GM21367 (cell line): ENCODE data around the gene P3R3URF.
"Not testable (repeated sequence)": the region's sequence is repeated elsewhere in the genome, so short reads cannot be mapped to it uniquely, and the experiment has no call there.

Source experiments
- ATAC-seq: cut with Tn5 transposase; IDR thresholded peaks from one replicate; pipeline ENCODE4 v1.9.1; 2021; ENCODE audit not compliant: unreplicated experiment

P3R3URF gene

DNA sequence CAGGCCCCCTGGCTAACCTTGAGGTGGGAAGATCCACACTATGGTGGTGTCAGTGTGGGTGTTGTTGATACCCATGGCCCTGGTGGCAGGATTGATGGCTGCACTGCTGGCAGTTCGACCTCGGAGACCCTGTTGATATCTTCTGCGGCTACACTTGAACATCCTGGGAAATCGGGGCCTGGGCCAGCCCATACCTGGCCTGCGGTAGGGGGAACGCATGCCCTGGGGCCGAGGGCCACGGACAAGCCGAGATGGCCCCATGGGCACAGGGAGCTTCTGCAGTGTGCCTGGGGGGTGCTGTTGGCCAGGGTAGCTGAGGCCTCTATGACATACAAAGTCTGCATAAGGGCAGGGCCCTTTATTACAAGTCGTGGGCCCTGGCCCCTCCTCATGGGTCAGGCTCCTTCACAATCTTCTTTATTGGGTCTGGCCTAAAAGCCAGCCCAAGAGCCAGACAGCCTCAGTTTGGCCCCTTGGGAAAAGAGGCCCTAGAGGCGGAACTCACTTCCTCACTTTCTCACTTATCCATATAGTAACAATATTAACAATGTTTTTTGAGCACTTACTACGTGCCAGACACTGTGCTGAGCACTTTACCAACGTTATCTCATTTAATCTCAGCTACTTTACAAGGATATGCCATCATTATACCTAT, at the start of gene P3R3URF:
TSS of gene P3R3URF (minus strand) at position 278 of the 655 bp plus-strand sequence. CDS start at position 261, 17 bp downstream.
- ATAC-seq: no peak

DNA sequence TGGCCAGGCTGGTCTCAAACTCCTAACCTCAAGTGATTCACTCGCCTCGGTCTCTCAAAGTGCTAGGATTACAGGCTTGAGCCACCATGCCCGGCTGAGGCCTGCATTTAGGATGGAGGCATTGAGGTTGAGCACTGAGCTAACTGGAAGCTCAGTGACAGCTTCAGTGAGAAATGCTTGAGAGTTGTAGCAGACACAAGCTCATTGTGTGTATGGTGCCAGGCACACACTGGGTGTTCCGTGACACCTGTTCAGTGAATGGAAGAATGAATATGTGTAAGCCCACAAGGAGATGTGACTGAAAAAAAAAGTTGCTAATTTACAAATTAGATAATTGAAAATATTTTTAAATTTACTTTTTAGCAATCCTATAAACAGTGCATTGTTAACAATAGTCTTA, 48.7 kb upstream of the P3R3URF start:
- no peak for ATAC-seq

DNA sequence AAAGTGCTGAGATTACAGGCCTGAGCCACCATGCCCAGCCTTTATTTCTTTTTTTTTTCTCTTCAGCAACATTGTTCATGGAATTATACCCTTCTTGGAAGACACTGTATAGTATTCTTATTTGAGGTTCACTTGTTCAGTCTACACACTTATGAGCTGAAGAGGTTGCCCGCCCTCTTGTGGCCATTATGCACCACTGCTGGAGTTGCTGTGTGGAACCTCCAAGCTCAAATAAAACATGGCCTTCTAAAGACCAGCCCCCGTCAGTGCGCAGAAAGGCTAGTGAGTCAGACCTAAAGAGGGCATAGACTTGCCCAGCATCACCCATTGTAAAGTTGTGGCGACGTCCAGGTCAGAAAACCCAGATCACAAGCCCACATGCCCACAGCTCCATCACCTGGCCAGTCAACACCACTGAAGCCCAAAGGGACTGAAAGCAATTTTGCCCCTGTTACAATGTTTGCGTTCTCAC, 47.2 kb upstream of the P3R3URF start:
- ATAC-seq: no peak

DNA sequence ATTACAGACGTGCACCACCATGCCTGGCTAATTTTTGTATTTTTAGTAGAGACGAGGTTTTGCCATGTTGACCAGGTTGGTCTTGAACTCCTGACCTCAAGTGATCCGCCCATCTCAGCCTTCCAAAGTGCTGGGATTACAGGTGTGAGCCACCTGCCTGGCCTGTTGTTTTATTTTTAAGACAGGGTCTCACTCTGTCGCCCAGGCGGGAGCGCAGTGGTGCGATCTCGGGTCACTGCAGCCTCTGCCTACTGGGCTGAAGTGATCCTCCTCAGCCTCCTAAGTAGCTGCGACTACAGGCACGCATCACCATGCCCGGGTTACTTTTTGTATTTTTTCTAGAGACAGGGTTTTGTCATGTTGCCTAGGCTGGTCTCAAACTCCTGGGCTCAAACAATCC, 46.8 kb upstream of the P3R3URF start:
- not testable (repeated sequence) for ATAC-seq

DNA sequence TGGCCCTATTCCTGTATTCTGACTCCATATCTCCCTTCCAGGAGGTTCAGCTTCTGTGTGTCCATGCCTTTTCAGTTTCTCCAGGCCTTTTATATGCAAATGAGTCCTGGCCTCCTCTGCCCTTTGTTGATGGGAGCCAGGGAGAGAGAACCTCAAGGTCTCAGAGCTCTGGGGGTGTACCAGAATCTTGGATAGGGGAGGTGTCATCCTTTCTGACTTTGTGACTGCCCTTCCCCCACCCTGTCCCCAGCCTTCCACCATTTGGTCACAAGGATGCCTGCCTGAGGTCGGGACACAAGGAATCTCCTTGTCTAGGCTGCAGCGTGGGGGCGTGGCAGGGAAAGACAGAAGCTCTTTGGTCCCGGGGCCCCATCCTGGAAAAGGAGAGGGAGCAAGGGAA, 45.5 kb upstream of the P3R3URF start:
- no peak for ATAC-seq

DNA sequence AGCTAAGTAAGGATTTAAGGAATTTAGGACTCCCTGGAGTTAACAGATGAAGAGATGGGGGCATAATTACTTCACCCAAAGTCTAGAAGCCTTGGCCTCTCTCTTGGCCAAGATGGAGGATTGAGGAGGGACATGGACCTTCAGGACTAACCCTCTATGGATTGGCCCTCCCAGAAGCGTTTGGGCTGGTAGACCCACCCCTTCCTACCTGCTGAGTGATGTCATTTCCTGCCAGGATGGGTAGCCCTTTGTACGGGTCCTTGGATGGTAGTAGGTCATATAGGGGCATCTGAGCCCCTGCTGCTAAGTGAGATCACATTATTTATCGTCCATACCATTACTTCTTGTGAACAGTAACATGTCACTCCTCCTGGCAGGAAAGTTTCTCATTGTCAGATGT, 44.5 kb upstream of the P3R3URF start:
- ATAC-seq: no peak

DNA sequence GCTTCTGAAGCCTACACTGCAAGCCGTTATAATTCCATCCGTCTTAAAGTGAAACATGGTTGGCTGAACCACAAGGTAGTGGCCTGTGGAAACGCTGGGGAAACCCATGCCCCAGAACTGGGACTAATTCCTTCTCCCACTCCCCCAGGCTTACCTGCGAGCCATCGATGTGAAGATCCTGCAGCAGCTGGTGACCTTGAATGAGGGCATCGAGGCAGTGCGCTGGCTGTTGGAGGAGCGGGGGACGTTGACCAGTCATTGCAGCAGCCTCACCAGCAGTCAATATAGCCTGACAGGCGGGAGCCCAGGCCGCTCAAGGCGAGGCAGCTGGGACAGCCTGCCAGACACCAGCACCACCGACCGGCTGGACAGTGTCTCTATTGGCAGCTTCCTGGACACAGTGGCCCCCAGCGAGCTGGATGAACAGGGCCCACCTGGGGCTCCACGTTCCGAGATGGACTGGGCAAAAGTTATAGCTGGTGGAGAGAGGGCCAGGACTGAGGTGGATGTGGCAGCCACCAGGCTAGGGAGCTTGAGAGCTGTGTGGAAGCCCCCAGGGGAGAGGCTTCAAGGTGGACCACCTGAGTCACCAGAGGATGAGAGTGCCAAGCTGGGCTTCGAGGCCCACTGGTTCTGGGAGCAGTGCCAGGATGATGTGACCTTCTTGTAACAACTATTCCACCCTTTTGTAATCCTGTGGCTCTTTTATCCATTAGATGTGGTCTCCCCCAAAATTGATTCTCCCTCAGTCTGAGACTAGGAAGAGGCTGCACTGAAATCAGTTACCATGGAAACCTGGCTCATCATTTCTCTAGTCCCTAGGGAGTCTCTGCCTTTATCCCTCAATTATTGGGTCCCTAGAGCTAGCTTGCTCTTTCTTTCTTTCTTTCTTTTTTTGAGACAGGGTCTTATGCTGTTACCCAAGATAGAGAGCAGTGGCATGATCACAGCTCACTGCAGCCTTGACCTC, 43.5 kb upstream of the P3R3URF start:
- ATAC-seq: no peak

DNA sequence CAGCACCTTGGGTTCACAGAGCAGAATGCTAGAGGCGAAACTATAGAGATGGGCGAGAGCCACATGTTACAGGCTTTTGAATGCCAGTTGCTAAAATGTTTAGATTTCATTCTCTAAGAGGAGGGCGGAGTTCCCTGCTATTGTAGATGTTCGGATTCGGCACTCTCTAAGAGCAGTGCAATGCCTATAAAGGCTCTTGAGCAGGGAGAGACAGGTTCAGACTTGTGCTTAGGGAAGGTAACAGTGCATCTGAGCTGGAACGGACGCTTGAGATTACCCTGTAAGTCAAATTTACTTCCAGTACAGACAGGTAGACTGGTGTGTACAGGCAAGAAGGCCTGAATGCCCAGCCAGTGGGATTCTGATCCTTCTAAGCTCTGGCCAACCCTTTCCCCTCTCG, 42.2 kb upstream of the P3R3URF start:
- no peak for ATAC-seq

DNA sequence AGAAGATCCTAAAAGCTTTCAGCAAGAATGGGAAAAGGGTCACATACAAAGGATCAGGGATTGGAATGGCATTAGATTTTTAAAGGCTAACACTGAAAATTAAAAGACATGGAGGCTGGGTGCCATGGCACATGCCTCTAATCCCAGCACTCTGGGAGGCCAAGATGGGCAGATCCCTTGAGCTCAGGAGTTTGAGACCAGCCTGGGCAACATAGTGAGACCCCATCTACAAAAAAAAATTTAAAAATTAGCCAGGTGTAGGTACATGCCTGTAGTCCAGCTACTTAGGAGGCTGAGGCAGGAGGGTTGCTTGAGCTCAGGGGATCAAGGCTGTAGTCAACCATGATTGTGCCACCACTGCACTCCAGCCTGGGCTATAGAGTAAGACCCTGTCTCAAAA, 39.2 kb upstream of the P3R3URF start:
- no peak for ATAC-seq

DNA sequence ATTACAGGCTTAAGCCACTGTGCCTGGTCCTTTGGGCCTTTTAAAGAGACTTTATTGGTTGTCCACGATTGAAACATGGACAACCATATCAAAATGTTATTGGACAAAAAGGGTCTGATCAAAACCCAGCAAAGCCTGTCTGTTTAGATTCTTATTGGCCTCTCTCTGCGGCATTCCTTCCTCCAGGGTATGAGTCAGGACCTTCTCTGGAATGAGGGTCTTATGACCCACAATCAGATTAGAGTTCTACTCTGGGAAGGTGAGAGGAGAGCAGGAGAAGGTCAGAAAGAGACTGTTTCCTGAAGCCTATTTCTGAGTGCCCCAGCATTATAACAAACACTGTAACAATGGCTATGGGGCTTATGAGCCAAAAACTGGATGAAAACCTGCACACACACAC, 34.8 kb upstream of the P3R3URF start:
- no peak for ATAC-seq

DNA sequence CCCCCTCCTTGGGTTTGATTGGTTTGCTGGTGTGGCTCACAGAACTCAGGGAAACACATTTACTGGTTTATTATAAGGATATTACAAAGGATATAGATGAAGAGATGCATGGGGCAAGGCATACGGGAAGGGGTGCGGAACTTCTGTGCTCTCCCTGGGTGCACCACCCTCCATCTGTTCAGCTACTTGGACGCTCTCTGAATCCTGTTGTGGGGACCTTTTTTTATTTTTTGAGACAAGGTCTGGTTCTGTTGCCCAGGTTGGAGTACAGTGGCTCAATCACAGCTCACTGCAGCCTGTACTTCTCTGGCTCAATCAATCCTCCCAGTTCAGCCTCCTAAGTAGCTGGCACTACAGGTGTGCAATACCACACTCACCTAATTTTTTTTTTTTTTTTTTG, 34.3 kb upstream of the P3R3URF start:
- ATAC-seq: no peak

DNA sequence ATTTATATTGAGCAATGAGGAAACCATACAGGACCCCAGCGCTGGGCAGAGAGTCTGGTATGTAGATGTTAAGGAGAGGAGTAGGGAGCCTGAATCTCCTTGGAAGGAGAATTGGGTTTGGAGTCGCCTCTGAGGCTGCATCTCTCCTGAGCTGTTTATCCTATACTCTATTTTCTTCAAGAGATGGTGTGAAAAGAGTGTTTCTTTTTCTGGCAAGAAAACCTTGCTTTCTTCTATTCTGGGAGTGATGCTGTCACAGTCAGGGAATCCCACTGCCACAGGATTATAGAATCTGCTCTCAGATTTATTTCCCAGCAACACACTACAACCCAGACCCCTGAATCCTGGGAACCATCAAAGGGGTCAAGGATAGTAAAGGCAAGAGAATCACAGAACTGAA, 30.1 kb upstream of the P3R3URF start:
- ATAC-seq: no peak

DNA sequence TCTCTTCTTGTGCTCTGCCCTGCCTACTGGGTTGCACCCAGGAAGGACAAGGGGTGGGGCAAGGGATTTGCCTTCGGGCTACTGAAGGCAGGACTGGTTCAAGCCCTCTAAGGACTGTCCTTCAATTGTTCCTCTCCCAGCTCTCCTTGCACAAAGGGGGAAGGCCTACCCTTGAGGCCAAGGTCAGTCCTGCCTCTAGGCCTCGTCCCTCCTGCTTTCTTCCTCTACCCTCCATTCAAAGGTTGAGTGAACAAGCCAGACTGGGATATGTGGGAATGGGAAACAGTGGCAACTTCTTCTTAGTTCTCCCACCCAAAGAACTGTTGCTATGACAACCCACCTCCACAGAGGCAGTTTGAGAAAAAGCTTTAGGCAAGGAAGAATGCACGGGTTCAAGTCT, 29.5 kb upstream of the P3R3URF start:
- ATAC-seq: no peak

DNA sequence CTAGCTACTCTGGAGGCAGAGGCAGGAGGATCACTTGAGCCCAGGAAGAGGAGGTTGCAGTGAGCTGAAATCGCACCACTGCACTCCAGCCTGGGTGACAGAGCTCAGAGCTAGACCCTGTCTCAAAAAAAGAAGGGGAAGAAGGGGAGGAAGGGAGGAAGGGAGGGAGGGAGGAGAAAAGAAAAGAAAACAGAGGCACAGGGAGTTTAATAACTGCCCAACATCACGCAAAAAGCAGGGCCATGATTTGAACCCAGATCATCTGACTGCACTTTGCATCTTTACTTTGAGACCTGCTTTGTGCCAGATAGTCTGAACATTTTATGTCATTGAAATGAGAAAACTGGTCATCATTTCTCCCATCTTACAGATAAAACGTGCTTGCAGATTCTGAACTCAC, 28.9 kb upstream of the P3R3URF start:
- ATAC-seq: no peak

DNA sequence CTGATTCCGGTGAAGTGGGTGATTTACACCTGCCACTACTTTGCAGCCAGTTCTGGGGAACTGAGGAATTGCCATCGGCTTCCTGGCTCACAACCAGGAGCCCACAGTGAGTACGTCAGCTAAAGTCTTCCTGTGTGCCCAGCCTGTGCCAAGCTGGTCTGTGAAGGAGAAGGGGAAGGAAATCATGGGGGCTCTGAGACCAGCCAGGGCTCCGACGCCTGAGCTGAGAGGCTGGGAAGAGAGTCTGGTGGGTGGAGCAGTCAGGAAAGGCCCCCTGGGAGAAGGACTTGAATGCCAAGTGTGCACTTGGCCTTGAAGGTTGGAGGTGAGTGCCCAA, 28.1 kb upstream of the P3R3URF start:
- ATAC-seq: no peak

DNA sequence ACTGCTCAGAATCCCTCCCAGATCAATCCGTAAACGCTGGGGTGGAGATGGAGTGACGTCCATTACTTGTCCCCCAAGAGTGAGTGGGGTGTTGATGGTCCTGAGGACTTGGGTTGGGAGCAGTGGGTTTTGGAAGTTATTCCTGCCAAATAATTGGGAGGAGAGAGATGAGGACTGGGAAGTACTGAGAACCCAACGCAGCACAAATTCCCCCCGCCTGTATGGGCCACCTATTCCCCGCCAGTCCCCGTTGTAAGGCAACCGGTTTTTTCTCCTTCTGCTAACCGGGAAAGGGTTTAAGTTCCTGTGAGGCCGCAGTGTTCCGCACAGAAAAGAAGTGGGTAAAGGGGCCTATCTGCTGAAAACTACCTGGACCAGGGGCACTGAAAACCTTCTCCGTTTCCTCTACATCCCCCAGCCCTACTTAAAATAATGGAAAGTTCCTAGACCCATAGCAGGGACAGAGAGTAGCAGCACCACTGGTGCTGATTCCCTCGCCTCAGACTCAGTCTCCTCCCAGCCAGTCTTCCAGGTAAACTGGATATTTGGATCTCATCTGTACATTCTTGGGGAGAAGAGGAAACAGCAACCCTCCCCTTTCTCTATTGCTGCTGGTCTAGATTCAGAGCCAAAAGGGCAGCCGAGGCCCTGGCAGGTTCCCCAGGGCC, 27.6 kb upstream of the P3R3URF start:
- no peak for ATAC-seq

DNA sequence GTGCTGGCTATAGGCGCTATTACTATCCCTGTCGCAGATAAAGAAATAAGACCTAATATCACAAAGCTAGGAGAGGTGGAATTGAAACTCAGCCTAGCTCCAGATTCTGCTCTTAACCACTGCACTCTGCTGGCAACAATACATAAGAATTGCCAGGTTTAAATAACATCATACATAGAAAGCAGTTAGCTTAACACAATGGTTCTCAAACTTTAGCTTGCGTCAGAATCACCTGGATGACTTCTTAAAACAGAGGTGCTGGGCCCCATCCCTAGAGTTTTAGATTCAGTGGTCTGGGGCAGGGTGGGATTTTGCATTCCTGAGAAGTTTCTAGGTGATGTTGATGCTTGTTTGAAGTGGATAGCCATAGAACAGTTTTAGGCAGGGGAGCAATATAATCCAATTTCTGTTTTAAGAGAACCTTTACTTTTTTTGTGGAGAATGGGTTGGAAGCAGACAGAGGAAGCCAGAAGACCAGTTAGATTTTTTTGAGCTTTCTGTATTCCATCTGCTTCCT, 23.0 kb upstream of the P3R3URF start:
- no peak for ATAC-seq

DNA sequence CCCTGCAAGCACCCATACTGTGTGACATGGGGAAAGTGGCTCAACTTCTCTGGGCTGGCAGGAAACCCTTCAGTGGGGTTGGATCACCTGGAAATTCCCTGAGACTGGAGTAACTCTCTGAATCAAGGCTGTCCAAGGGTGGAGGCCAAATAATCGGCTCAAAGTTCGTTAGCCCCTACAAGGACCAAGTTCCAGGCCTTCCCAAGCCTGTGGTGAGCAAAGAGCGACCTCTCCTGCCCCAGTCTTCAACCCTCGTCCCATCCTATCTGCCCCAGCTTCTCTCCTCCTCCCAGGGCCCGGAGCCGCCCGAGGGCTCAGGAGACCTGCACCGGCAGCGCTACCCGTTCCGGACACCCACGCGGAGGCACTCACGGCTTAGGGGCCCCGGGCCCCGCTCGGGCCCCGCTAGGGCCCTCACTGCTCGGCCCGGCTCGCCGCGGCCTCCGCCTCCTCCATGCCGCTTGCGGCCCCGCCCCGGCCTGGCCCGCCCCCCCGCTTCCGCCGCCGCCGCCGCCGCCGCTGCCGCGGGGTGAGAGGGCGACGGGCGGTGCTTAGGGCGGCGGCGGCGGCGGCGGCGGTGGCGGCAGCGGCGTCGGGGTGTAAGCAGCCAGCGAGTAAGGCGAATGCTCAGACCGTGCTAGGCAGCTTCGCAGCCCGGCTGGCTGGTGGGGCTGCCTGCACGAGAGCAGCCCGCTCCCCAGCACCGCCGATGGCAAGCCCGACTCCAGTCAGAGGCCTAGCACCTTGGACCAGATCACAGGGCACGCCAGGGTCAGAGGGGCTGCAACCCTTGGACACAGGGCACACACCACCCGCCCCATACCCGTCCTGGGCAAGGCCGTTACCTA, 21.9 kb upstream of the P3R3URF start, which contains the start of gene POMGNT1:
TSS of gene POMGNT1 (minus strand) at position 471 of the 848 bp plus-strand sequence. CDS start 613 bp downstream, outside the sequence.
- peak; percentile 73 for ATAC-seq

DNA sequence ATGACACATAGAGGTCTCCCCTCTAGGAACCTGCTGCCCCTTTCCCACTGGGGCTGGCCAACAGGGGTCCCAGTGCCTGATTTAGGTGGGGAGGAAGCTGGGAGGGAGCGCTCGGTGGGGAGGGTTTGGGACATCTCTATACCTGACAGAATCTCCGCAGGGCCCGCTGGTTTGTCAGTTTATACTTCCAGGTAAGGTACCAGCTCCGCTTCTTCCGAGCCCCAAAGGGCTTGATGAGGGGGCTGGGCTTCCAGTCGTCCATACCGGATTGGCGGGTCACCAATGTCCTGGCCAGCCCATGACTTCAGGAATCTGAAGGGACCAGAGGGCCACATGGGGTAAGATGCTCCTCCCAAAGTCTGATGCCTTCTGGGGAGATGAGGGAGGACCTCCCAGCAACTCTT, 21.3 kb upstream of the P3R3URF start:
- ATAC-seq: no peak

DNA sequence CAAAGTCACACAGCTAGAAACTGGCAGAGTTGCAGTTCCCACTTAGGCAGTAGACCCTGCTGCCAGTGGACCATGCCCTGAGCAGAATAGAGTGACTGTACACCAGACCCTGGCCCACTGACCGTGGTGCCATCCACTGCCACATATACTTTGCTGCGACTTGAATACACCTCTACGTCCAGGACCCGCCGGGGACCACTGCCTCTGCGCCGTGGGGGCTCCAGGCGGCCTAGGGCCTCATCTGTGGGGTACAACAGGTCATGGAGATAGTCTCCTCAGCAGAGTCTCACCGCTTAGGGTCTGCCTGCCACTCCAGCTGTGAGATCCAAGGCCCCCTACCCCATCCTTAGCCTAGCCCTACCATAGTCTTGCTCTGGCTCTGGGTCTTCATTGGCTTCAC, 20.3 kb upstream of the P3R3URF start:
- ATAC-seq: no peak
